PC-3 (cell line): ENCODE data around the gene TMEM239. TPM values are rescaled to one million over a fixed set of nuclear protein-coding genes. Genes with fewer than 3 reads are reported as not detected.

ENCODE experiments used
- ATAC-seq: fragments of 200-7000 bp; cut with Tn5 transposase; 2 replicates; pipeline ENCODE4 v1.9.1; 2020; ENCODE audit warnings: mild to moderate bottlenecking, moderate library complexity
- BruUV-seq: library from RNA; stranded (reverse); fragments of 400-500 nt; replicated peaks from 2 replicates; lab custom pipeline; 2021; lab: Mats Ljungman, UMichigan
- CTCF ChIA-PET: fragments of 300-600 bp; sonication (Branson Sonifier 250); formaldehyde crosslinking; loops from one replicate; lab custom pipeline; 2022; ENCODE audit warnings: antibody characterized with exemption; lab: Charles Lee
- POLR2A ChIA-PET: fragments of 300-600 bp; sonication (Branson Sonifier 250); formaldehyde crosslinking; loops from one replicate; lab custom pipeline; 2022; ENCODE audit warnings: antibody characterized with exemption; ENCODE audit not compliant: unreplicated experiment; lab: Charles Lee
- DNase-seq: peaks from one replicate; pipeline ENCODE4 v3.0.0-alpha.2; 2015
- H2AFZ ChIP-seq: fragments of 300-600 bp; sonication (generic); 2 replicates; pipeline ENCODE4 v1.6.0; 2016; ENCODE audit warnings: antibody characterized with exemption, low read length
- H3F3A ChIP-seq: fragments of 300-600 bp; sonication (generic); one replicate; pipeline ENCODE4 v1.6.0; 2017; ENCODE audit warnings: antibody characterized with exemption, low read length, control low read depth, mild to moderate bottlenecking; ENCODE audit not compliant: unreplicated experiment
- H3K27ac ChIP-seq: fragments of 300-600 bp; sonication (generic); 2 replicates; pipeline ENCODE4 v1.5.1; 2016; ENCODE audit warnings: mild to moderate bottlenecking, low read length
- H3K27me3 ChIP-seq: fragments of 300-600 bp; sonication (generic); 2 replicates; pipeline ENCODE4 v1.6.1; 2016; ENCODE audit warnings: low read length, mixed read lengths
- H3K36me3 ChIP-seq: fragments of 300-600 bp; sonication (generic); 2 replicates; pipeline ENCODE4 v1.6.1; 2016; ENCODE audit warnings: low read depth, mixed run types, low read length, mixed read lengths
- H3K4me1 ChIP-seq: fragments of 300-600 bp; sonication (generic); 2 replicates; pipeline ENCODE4 v1.5.1; 2016; ENCODE audit warnings: low read length; ENCODE audit not compliant: insufficient read depth
- H3K4me2 ChIP-seq: fragments of 300-600 bp; sonication (generic); 2 replicates; pipeline ENCODE4 v1.6.0; 2016; ENCODE audit warnings: low read length
- H3K4me3 ChIP-seq: fragments of 300-600 bp; sonication (generic); 2 replicates; pipeline ENCODE4 v1.5.1; 2016; ENCODE audit warnings: mild to moderate bottlenecking, low read length, mixed read lengths
- H3K79me2 ChIP-seq: fragments of 300-600 bp; sonication (generic); 2 replicates; pipeline ENCODE4 v1.6.1; 2017; ENCODE audit warnings: low read length, mixed read lengths
- H3K9ac ChIP-seq: fragments of 300-600 bp; sonication (generic); 2 replicates; pipeline ENCODE4 v1.6.0; 2016; ENCODE audit warnings: mild to moderate bottlenecking, low read length
- H3K9me2 ChIP-seq: fragments of 300-600 bp; sonication (generic); replicated peaks from 2 replicates; pipeline ENCODE4 v1.6.1; 2016; ENCODE audit warnings: mixed run types, low read length, mixed read lengths
- H3K9me3 ChIP-seq: fragments of 300-600 bp; sonication (generic); 2 replicates; pipeline ENCODE4 v1.6.1; 2016; ENCODE audit warnings: low read length, mixed read lengths
- H4K20me1 ChIP-seq: fragments of 300-600 bp; sonication (generic); 2 replicates; pipeline ENCODE4 v1.6.1; 2016; ENCODE audit warnings: low read length, mixed read lengths
- EZH2 ChIP-seq: fragments of 300-600 bp; sonication (generic); IDR thresholded peaks from one replicate; pipeline ENCODE4 v1.6.1; 2017; ENCODE audit warnings: antibody characterized with exemption, mild to moderate bottlenecking, low read length; ENCODE audit not compliant: unreplicated experiment
- EZH2phosphoT487 ChIP-seq: fragments of 300-600 bp; sonication (generic); IDR thresholded peaks from 2 replicates; pipeline ENCODE4 v1.6.1; 2018; ENCODE audit warnings: mild to moderate bottlenecking, antibody characterized with exemption, low read length, borderline replicate concordance
- intact Hi-C: fragments of 100-400 bp; cut with micrococcal nuclease; formaldehyde crosslinking; loops from 2 replicates; pipeline ENCODE4 v1.9.0; 2023
- total RNA-seq: library from RNA; depleted of rRNA; stranded (reverse); fragments of >200 nt; gene quantifications from 2 replicates; pipeline ENCODE4 v1.2.3, GENCODE V29; 2014
- TF ChIP-seq, protein P1 (sequence below): fragments of 300-600 bp; sonication (generic); conservative IDR thresholded peaks from 2 replicates; pipeline ENCODE4 v1.5.1; 2017; ENCODE audit warnings: antibody characterized with exemption, low read depth, mild to moderate bottlenecking, low read length

TMEM239 gene
- total RNA-seq, 1 experiment from 2014 or later, result 0.04 TPM

DNA sequence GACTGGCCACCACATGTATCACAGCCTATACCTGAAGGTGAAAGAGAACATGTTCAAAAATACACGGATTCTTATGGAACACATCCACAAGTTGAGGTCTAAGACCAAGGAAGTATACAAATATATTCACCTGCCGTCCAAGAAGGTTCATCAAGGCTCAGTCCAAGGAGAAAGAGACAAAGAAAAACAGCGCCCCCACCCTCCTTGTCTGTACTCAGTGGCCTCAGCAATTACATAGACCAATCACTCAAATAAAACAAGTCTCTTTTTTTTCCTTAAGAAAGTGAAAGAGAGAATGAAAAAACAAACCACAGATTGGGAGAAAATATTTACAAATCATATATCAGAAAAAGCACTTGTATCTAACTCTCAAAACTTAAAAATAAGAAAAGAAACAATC lies 35.2 kb upstream of the TMEM239 start:
- TF ChIP-seq, protein P1, sequence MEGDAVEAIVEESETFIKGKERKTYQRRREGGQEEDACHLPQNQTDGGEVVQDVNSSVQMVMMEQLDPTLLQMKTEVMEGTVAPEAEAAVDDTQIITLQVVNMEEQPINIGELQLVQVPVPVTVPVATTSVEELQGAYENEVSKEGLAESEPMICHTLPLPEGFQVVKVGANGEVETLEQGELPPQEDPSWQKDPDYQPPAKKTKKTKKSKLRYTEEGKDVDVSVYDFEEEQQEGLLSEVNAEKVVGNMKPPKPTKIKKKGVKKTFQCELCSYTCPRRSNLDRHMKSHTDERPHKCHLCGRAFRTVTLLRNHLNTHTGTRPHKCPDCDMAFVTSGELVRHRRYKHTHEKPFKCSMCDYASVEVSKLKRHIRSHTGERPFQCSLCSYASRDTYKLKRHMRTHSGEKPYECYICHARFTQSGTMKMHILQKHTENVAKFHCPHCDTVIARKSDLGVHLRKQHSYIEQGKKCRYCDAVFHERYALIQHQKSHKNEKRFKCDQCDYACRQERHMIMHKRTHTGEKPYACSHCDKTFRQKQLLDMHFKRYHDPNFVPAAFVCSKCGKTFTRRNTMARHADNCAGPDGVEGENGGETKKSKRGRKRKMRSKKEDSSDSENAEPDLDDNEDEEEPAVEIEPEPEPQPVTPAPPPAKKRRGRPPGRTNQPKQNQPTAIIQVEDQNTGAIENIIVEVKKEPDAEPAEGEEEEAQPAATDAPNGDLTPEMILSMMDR, result peak; percentile 46
- no peak for TF ChIP-seq EZH2phosphoT487
- TF ChIP-seq EZH2, result no peak
- no peaks in the 10 kb centered on the region for H3K9me2 ChIP-seq
- ATAC-seq, result no peak
- H3K27me3 ChIP-seq, result peaks cover 6% of the 10 kb centered on the region; the same call in 1 of the 2 replicates
- H3K79me2 ChIP-seq, result no peaks in the 10 kb centered on the region
- no peaks in the 10 kb centered on the region for H3K36me3 ChIP-seq
- no peak overlapping the region for H3K27ac ChIP-seq
- DNase-seq, result peak; percentile 8
- H3K9me3 ChIP-seq, result no peaks in the 10 kb centered on the region
- intact Hi-C loops, result no loop called here
- CTCF ChIA-PET, result no interaction called here
- no peaks in the 10 kb centered on the region for H3F3A ChIP-seq
- POLR2A ChIA-PET, result no interaction called here
- 0 out of 2 replicates have a peak overlapping the region, but pooled peaks have one; percentile 14 for H2AFZ ChIP-seq
- H3K9ac ChIP-seq, result no peak overlapping the region
- H3K4me2 ChIP-seq, result no peak overlapping the region
- no peak overlapping the region for H3K4me3 ChIP-seq
- no peaks in the 10 kb centered on the region for H3K4me1 ChIP-seq
- BruUV-seq, result no TSS peak
- H4K20me1 ChIP-seq, result no peaks in the 10 kb centered on the region

GRCh38 chr20:2783908-2784566 lies 32.1 kb upstream of the TMEM239 start:
- no peak for ATAC-seq
- no peak overlapping the region for H3K9ac ChIP-seq
- CTCF ChIA-PET, result no interaction called here

More at GRCh38 chr20:2783908-2784566, 32.1 kb upstream of the TMEM239 start:
- Histone ChIP-seq H3K4me3 (no peak overlapping the region), H3K9me3 (no peaks in the 10 kb centered on the region), H3K9me2 (no peaks in the 10 kb centered on the region), H3K36me3 (no peaks in the 10 kb centered on the region), H3K79me2 (no peaks in the 10 kb centered on the region), H3K27ac (no peak overlapping the region), H3F3A (no peaks in the 10 kb centered on the region), H2AFZ (no peak overlapping the region), H4K20me1 (no peaks in the 10 kb centered on the region), H3K4me2 (no peak overlapping the region), H3K27me3 (peaks cover 14% of the 10 kb centered on the region), H3K4me1 (no peaks in the 10 kb centered on the region)
- DNase-seq, result no peak
- TF ChIP-seq, protein P1, result no peak
- TF ChIP-seq EZH2phosphoT487, result no peak
- TF ChIP-seq EZH2, result no peak
- POLR2A ChIA-PET, result interaction anchor here (0.7 kb wide), 1 partner anchor 763 kb away, joined by 5 read pairs; no protein-coding TSS in a partner anchor
- intact Hi-C loops, result no loop called here
- no TSS peak for BruUV-seq
